Testis (tissue), 3 donors: ENCODE results near the gene PTPRG. TPM values are rescaled to one million over a fixed set of nuclear protein-coding genes. Genes with fewer than 3 reads are reported as not detected.

Source experiments
- DNase-seq: peaks from one replicate; pipeline ENCODE4 v3.0.0-alpha.2; 2019
- H3K27ac ChIP-seq, 2 donors: fragments of 200-600 bp; sonication (generic); one replicate each; pipeline ENCODE4 v1.5.1; 2019
- H3K27me3 ChIP-seq: fragments of 200-600 bp; sonication (generic); one replicate; pipeline ENCODE4 v1.5.1; 2019
- H3K36me3 ChIP-seq: fragments of 200-600 bp; sonication (generic); one replicate; pipeline ENCODE4 v1.5.1; 2017; ENCODE audit warnings: low read depth; ENCODE audit errors: missing control alignments
- H3K4me1 ChIP-seq: fragments of 200-600 bp; sonication (generic); one replicate; pipeline ENCODE4 v1.5.1; 2019
- H3K4me3 ChIP-seq, 2 donors: fragments of 200-600 bp; sonication (generic); one replicate each; pipeline ENCODE4 v1.5.1; 2017 to 2019
- H3K9me3 ChIP-seq: fragments of 200-600 bp; sonication (generic); one replicate; pipeline ENCODE4 v1.5.1; 2017
- POLR2A ChIP-seq: fragments of 450-650 bp; IDR thresholded peaks from one replicate; pipeline ENCODE4 v1.6.1; 2017; ENCODE audit warnings: antibody characterized with exemption, mild to moderate bottlenecking, moderate library complexity
- WGBS, 2 donors: methylation state at CpG; one replicate each; pipeline ENCODE4 v1.1.5; 2018; 5-methylcytosine and 5-hydroxymethylcytosine counted together
- intact Hi-C: fragments of 100-400 bp; cut with DNase I; formaldehyde crosslinking; loops from one replicate; pipeline ENCODE4 v1.15.1; 2023; ENCODE audit warnings: low total_unique reads
- polyA plus RNA-seq: library from polyadenylated mRNA; stranded (reverse); fragments of 350-450 nt; fragmentation: Illumina TruSeq; extraction: RNeasy Lipid Tissue Mini Kit (QIAGEN cat#74804); gene quantifications from one replicate; pipeline ENCODE4 v1.2.3, GENCODE V29; 2014; ENCODE audit warnings: low read depth, low replicate concordance; ENCODE audit not compliant: insufficient read depth
- total RNA-seq, 2 donors: library from RNA; depleted of rRNA; stranded (reverse); fragments of >200 nt; gene quantifications; one replicate each; pipeline ENCODE4 v1.2.3, GENCODE V29; 2016
- TF ChIP-seq, protein P1 (sequence below), 3 experiments: fragments of 450-650 bp in 2 of 3; fragments of 200-600 bp in 1 of 3; sonication (generic) in 1 of 3; IDR thresholded peaks; one replicate each; pipeline ENCODE4 v1.5.1; 2016 to 2019; ENCODE audit warnings: antibody characterized with exemption in 3 of 3, mild to moderate bottlenecking in 2 of 3, moderate library complexity in 1 of 3

The PTPRG gene
- total and polyA plus RNA-seq, 3 donors from 2014 or later, result 26.3 to 107 (median 75.4) TPM

DNA sequence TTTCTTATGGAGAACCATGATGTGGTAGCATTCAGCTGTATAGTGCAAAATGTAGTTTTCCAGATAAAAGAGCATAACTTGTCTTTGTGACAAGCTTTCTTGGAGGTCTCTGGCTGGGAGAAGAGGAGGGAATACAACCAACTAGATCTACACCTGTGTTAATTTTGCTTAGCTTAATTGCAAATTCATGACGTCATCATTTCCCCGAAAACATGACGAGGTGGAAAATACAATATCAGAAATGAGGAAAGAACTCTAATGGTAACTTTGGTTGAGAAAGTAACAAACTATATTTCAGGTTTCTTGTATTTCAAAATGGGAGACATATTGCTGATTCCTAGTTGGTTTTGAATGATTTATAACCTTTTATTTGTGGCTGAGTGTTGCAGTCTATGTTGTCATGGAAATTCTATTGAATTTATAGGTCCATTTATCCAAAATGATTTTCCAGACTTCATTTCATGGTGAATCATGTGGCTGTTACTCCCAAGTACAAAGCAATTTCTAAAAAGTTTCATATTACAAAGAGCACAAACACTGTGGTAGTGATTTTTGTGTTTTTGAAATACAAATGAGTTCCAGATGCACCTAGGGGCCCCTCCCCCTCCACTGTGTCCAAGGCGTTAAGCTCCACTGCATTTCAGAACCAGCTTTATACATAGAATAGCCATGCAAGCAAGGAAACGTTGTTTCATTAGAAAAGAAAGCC, 504.8 kb downstream of the PTPRG start:
- Histone ChIP-seq H3K27ac (no peak overlapping the region), H3K27me3 (no peaks in the 10 kb centered on the region), H3K4me3 (no peak overlapping the region), H3K4me1 (peaks cover 11% of the 10 kb centered on the region), H3K36me3 (no peaks in the 10 kb centered on the region), H3K9me3 (no peaks in the 10 kb centered on the region)
- TF ChIP-seq, protein P1, sequence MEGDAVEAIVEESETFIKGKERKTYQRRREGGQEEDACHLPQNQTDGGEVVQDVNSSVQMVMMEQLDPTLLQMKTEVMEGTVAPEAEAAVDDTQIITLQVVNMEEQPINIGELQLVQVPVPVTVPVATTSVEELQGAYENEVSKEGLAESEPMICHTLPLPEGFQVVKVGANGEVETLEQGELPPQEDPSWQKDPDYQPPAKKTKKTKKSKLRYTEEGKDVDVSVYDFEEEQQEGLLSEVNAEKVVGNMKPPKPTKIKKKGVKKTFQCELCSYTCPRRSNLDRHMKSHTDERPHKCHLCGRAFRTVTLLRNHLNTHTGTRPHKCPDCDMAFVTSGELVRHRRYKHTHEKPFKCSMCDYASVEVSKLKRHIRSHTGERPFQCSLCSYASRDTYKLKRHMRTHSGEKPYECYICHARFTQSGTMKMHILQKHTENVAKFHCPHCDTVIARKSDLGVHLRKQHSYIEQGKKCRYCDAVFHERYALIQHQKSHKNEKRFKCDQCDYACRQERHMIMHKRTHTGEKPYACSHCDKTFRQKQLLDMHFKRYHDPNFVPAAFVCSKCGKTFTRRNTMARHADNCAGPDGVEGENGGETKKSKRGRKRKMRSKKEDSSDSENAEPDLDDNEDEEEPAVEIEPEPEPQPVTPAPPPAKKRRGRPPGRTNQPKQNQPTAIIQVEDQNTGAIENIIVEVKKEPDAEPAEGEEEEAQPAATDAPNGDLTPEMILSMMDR (IDR thresholded peaks at IDR 0.05), result no peak
- no peak for TF ChIP-seq POLR2A
- no peak for DNase-seq
- 81 to 85% methylated on average over 5 of the region's 5 CpGs for WGBS, 2 donors
- intact Hi-C loops, result no loop called here

DNA sequence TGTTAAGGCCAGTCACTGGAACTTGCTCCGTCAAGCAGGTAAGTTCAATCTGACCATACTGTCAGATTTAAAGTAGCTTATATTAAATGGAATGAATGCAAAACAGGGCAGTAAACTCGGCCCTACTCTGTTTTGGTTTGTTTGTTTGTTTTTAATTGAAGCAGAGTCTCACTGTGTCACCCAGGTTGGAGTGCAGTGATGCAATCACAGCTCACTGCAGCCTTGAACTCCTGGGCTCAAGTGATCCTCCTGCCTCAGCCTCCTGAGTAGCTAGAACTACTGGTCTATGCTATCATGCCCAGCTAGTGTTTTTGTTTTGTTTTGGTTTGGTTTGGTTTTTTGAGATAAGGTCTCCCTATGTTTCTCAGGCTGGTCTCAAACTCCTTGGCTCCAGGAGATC, 507.0 kb downstream of the PTPRG start:
- WGBS, 2 donors, result 85 to 95% methylated on average over 2 of the region's 2 CpGs
- intact Hi-C loops, result no loop called here
- Histone ChIP-seq H3K36me3 (no peaks in the 10 kb centered on the region), H3K27me3 (no peaks in the 10 kb centered on the region), H3K9me3 (no peaks in the 10 kb centered on the region), H3K4me3 (no peak overlapping the region), H3K4me1 (peaks cover 11% of the 10 kb centered on the region), H3K27ac (no peak overlapping the region)
- DNase-seq, result no peak
- TF ChIP-seq, protein P1 (IDR thresholded peaks at IDR 0.05), result no peak
- TF ChIP-seq POLR2A, result no peak

DNA sequence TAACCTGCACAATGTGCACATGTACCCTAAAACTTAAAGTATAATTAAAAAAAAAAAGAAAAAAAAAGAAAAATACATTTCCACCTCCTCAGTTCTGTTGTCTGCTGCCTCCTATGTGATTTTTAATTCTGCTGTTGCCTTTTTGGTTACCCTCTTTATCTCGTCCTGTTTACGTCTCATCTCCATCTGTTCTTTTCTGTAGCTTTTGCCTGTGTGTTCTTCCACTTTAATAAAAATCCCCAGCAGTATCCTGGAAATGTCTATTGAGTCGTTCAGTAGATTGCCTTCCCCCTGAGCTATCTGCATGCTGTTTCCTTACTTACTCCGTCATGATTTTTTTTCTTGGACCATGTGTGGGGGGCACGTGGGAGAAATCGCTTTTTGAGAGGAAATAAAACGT, 509.5 kb downstream of the PTPRG start:
- no peak for TF ChIP-seq POLR2A
- TF ChIP-seq, protein P1 (IDR thresholded peaks at IDR 0.05), result no peak
- Histone ChIP-seq H3K4me1 (peaks cover 11% of the 10 kb centered on the region), H3K9me3 (no peaks in the 10 kb centered on the region), H3K36me3 (no peaks in the 10 kb centered on the region), H3K27ac (no peak overlapping the region), H3K27me3 (no peaks in the 10 kb centered on the region), H3K4me3 (no peak overlapping the region)
- WGBS, 2 donors, result 44 to 54% methylated on average over 7 of the region's 7 CpGs
- DNase-seq, result no peak
- intact Hi-C loops, result no loop called here

DNA sequence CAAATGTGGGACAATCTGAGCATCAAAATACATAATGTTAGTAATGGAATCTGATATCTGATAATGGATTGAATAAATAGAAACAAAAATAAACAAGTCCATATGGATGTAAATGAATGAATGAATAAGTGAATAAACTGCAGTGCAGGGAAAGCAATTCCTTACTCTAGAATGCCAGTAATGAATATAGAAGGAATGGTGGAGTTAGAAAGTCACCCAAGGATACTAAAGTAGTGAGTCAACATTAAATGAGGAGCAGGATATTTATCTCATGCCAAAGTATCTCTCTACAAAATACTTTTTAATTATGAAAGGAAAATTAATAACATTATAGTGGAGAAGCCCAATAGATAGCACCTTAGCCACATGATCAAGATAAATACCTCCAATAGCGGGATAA, 511.7 kb downstream of the PTPRG start:
- intact Hi-C loops, result no loop called here
- Histone ChIP-seq H3K27ac (no peak overlapping the region), H3K27me3 (no peaks in the 10 kb centered on the region), H3K4me1 (peaks cover 11% of the 10 kb centered on the region), H3K4me3 (no peak overlapping the region), H3K9me3 (no peaks in the 10 kb centered on the region), H3K36me3 (no peaks in the 10 kb centered on the region)
- WGBS, 2 donors, result 85 to 94% methylated on average over 1 of the region's 1 CpG
- no peak for DNase-seq
- TF ChIP-seq, protein P1 (IDR thresholded peaks at IDR 0.05), result no peak
- TF ChIP-seq POLR2A, result no peak

DNA sequence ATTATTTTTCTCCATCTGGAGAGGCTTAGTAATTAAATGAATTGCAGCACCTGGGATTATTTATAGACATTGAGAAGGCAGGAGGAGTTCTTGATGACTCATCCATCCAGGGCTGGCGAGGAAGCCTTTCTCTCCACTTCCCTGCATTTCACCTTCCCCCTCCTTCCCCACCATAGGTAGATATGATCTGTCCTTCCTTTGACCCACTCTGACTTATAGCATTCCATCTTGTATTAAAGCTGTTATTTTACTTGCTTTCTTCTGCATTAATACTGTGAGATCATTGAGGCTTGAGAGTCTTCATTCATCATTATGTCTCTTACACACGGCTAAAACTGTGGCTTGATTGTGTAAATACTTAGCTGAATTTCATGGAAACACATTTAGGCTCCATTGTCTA, 523.2 kb downstream of the PTPRG start:
- no peaks in the 10 kb centered on the region for H3K4me1 ChIP-seq
- H3K4me3 ChIP-seq, result no peak overlapping the region
- TF ChIP-seq POLR2A, result no peak
- TF ChIP-seq, protein P1 (IDR thresholded peaks at IDR 0.05), result no peak
- H3K27ac ChIP-seq, result no peak overlapping the region
- DNase-seq, result no peak
- no peaks in the 10 kb centered on the region for H3K9me3 ChIP-seq
- H3K36me3 ChIP-seq, result no peaks in the 10 kb centered on the region
- intact Hi-C loops, result no loop called here
- 78 to 93% methylated on average over 2 of the region's 2 CpGs for WGBS, 2 donors
- no peaks in the 10 kb centered on the region for H3K27me3 ChIP-seq
